ENCODE results near the gene ADH5.

DNA sequence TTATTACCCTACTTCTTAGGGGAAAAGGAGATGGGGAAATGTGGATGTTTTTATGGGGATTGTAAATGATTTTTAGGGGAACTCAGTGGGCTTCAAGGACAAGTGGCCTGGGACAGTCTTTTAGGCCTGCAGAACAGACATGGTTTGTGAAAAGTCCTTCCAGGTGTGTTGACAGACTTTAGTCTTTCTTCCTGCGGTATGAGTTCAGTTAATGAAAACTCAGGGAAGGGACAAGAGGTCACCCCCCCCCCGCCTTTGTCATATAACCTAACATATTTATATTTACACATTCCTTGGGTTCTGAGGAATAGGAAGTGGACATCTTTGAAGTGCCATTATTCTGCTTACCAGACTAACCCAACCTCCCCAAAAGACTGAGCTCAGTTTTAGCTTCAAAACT is 61.3 kb downstream of the ADH5 start:
- no peak for TF ChIP-seq EZH2phosphoT487 (IDR thresholded peaks at IDR 0.05; ENCODE audit: insufficient read depth, low read depth)
- TF ChIP-seq EZH2 (IDR thresholded peaks at IDR 0.05; ENCODE audit: insufficient read depth, poor library complexity, severe bottlenecking): no peak

Measured in GM23248 (cell line).